DND-41 (cell line): ENCODE data around the gene AUTS2.

Experiments used
- ATAC-seq: fragments of 200-7000 bp; cut with Tn5 transposase; 3 replicates; pipeline ENCODE4 v1.9.1; 2021; ENCODE audit warnings: low read depth; ENCODE audit not compliant: insufficient read depth
- DNase-seq: peaks from one replicate; pipeline ENCODE4 v3.0.0-alpha.2; 2020
- H2AFZ ChIP-seq: 2 replicates; pipeline ENCODE4 v1.6.0; 2012; ENCODE audit warnings: low read depth, low read length
- H3K27ac ChIP-seq: 2 replicates; pipeline ENCODE4 v1.5.1; 2012; ENCODE audit warnings: low read length, inconsistent platforms
- H3K27me3 ChIP-seq: fragments of 200-600 bp; sonication (generic); 2 replicates; pipeline ENCODE4 v1.6.0; 2012; ENCODE audit warnings: low read length, mild to moderate bottlenecking, inconsistent platforms; ENCODE audit not compliant: insufficient read depth, poor library complexity
- H3K36me3 ChIP-seq: 2 replicates; pipeline ENCODE4 v1.5.1; 2012; ENCODE audit warnings: low read length, inconsistent platforms; ENCODE audit not compliant: insufficient read depth
- H3K4me1 ChIP-seq: 2 replicates; pipeline ENCODE4 v1.5.1; 2012; ENCODE audit warnings: mild to moderate bottlenecking, low read length; ENCODE audit not compliant: insufficient read depth
- H3K4me2 ChIP-seq: 2 replicates; pipeline ENCODE4 v1.6.0; 2012; ENCODE audit warnings: mild to moderate bottlenecking, moderate library complexity, low read length, inconsistent platforms; ENCODE audit not compliant: insufficient read depth
- H3K4me3 ChIP-seq, 2 experiments: fragments of 200-600 bp in 1 of 2; shearing (Covaris generic) in 1 of 2; 2 replicates each; pipeline ENCODE4 v1.5.1; 2012 to 2016; ENCODE audit warnings: inconsistent platforms in 2 of 2, low read length in 2 of 2, mild to moderate bottlenecking in 2 of 2, low read depth in 1 of 2, moderate library complexity in 1 of 2
- H3K79me2 ChIP-seq: 2 replicates; pipeline ENCODE4 v1.6.0; 2012; ENCODE audit warnings: low read length, inconsistent platforms; ENCODE audit not compliant: insufficient read depth
- H3K9ac ChIP-seq: 2 replicates; pipeline ENCODE4 v1.6.0; 2012; ENCODE audit warnings: low read depth, mild to moderate bottlenecking, inconsistent platforms, low read length, moderate library complexity
- H3K9me3 ChIP-seq: 2 replicates; pipeline ENCODE4 v1.5.1; 2012; ENCODE audit warnings: low read length, moderate library complexity, mild to moderate bottlenecking, inconsistent platforms; ENCODE audit not compliant: insufficient read depth, severe bottlenecking
- H4K20me1 ChIP-seq: 2 replicates; pipeline ENCODE4 v1.6.0; 2012; ENCODE audit warnings: low read length; ENCODE audit not compliant: insufficient read depth
- CTCF ChIP-seq: IDR thresholded peaks from 2 replicates; pipeline ENCODE4 v1.5.1; 2012; ENCODE audit warnings: borderline replicate concordance, low read length, moderate library complexity, mild to moderate bottlenecking; ENCODE audit not compliant: poor library complexity, severe bottlenecking; ENCODE audit errors: extremely low read depth
- EZH2 ChIP-seq: IDR thresholded peaks from 3 replicates; pipeline ENCODE4 v1.6.1; 2012; ENCODE audit warnings: borderline replicate concordance, low read depth, mild to moderate bottlenecking, moderate library complexity, low read length, inconsistent platforms; ENCODE audit not compliant: severe bottlenecking

The AUTS2 gene

DNA sequence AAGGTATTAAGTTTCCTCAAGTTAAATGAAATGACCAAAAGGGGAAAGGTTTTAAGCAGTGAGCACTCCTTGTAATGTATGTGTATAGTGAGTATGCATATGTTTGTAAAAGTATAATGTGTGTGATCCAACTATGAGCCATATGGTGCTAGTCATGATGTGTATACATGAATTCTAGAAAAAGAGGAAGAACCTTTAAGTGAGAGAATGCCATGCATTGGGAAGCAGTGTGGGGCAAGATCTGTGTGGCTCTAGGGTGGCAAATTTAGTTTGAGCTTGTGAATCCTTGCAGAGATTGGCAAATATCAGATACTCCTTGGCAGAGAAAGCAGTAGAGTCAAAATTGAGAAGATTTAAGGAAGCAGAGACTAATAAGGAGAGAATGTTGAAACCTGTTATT is 435.0 kb downstream of the AUTS2 start:
- no peak overlapping the region for H3K4me3 ChIP-seq
- H3K27me3 ChIP-seq = no peaks in the 10 kb centered on the region
- H3K79me2 ChIP-seq = no peaks in the 10 kb centered on the region; the same call in 1 of the 2 replicates
- H3K9ac ChIP-seq = no peak overlapping the region
- no peaks in the 10 kb centered on the region for H3K36me3 ChIP-seq
- H4K20me1 ChIP-seq = no peaks in the 10 kb centered on the region
- no peak overlapping the region for H3K27ac ChIP-seq
- TF ChIP-seq CTCF = no peak
- TF ChIP-seq EZH2 = no peak
- H3K9me3 ChIP-seq = no peaks in the 10 kb centered on the region
- DNase-seq (no peak), ATAC-seq (no peak)
- peaks cover 3% of the 10 kb centered on the region for H3K4me1 ChIP-seq
- no peak overlapping the region for H2AFZ ChIP-seq
- H3K4me2 ChIP-seq = no peak overlapping the region

GRCh38 chr7:70034999-70035398 is 436.7 kb downstream of the AUTS2 start:
- Histone ChIP-seq H3K4me2 (no peak overlapping the region), H3K27me3 (no peaks in the 10 kb centered on the region), H3K4me3 (no peak overlapping the region), H3K4me1 (no peaks in the 10 kb centered on the region), H3K9me3 (no peaks in the 10 kb centered on the region), H3K9ac (no peak overlapping the region), H4K20me1 (no peaks in the 10 kb centered on the region), H3K36me3 (no peaks in the 10 kb centered on the region), H2AFZ (no peak overlapping the region), H3K27ac (no peak overlapping the region), H3K79me2 (no peaks in the 10 kb centered on the region)
- no peak for ATAC-seq
- no peak for DNase-seq
- no peak for TF ChIP-seq CTCF
- no peak for TF ChIP-seq EZH2

- Histone ChIP-seq H3K4me2 (no peak overlapping the region), H3K36me3 (no peaks in the 10 kb centered on the region), H3K27me3 (no peaks in the 10 kb centered on the region), H3K27ac (no peak overlapping the region), H3K4me1 (no peaks in the 10 kb centered on the region), H4K20me1 (no peaks in the 10 kb centered on the region), H3K4me3 (no peak overlapping the region), H3K9ac (no peak overlapping the region), H3K9me3 (no peaks in the 10 kb centered on the region), H2AFZ (no peak overlapping the region), H3K79me2 (no peaks in the 10 kb centered on the region)
- no peak for TF ChIP-seq CTCF
- TF ChIP-seq EZH2 = no peak
- DNase-seq = no peak
- no peak for ATAC-seq
Observed at GRCh38 chr7:70035519-70035918, 437.2 kb downstream of the AUTS2 start.

DNA sequence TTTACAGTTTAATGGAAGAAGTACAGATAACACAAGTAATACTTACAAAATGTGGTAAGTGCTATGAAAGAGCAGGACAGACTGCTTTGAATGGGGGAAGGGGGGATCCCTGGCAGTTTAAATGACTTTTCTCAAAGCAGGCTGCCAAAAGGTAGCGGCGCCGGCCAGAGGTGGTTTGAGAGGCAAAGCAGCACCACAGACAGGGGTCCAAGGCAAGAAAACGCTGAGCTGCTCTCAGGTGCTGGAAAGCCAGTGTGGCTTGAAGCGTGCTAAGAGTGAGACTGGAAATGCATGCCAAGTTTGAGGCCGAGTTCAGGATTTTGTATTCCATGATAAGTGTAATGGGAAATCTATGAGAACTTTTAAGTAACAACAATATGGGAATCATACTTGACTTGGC is 437.7 kb downstream of the AUTS2 start:
- H3K4me3 ChIP-seq = no peak overlapping the region
- no peaks in the 10 kb centered on the region for H3K9me3 ChIP-seq
- DNase-seq (no peak), ATAC-seq (no peak)
- H3K27me3 ChIP-seq = no peaks in the 10 kb centered on the region
- H2AFZ ChIP-seq = no peak overlapping the region
- H3K27ac ChIP-seq = no peak overlapping the region
- no peaks in the 10 kb centered on the region for H3K36me3 ChIP-seq
- H3K79me2 ChIP-seq = no peaks in the 10 kb centered on the region
- no peak overlapping the region for H3K9ac ChIP-seq
- TF ChIP-seq EZH2 = no peak
- no peak for TF ChIP-seq CTCF
- no peaks in the 10 kb centered on the region for H3K4me1 ChIP-seq
- H3K4me2 ChIP-seq = no peak overlapping the region
- no peaks in the 10 kb centered on the region for H4K20me1 ChIP-seq
